ELF-1 (cell line): ENCODE data around the gene COL6A2.
"Not testable (repeated sequence)": the region's sequence is repeated elsewhere in the genome, so short reads cannot be mapped to it uniquely, and the experiment has no call there.

ENCODE experiments used
- DNase-seq: peaks from one replicate; pipeline ENCODE4 v3.0.0-alpha.2; 2016; ENCODE audit warnings: low read depth, low spot score

COL6A2 gene

DNA sequence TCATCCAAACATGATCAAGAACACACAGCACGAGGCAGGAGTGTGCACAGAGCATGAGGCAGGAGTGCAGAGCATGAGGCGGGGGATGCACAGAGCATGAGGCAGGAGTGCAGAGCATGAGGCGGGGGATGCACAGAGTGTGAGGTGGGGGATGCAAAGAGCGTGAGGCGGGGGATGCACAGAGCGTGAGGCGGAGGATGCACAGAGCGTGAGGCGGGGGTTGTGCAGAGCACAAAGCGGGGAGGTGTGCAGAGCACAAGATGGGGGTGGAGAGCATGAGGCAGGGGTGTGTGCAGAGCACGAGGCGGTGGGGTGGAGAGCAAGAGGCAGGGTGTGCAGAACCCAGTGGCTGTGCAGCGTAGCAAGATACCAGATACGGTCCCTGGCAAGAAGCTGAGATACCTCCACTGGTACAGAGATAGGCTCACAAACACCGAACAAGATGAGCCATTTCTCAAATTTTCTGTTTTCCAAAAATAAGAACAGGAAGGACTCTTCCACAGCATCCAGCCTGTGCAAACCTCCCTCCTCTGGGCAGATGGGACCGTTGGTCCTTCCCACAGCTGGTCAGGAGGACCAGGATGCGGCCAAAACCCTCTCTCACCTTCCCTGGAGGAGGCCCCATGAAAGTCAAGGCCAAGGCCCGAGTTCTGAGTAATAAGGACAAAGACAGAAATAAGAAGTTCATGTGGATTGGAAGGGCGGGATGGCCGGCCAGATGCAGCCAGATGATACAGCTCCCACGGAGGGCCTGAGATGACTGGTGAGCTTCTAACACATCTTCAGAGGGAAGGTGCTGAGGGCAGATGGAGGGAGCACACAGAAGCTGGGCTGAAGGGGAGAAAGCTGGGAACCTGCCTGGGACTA, 74.3 kb downstream of the COL6A2 start:
- DNase-seq = no peak

DNA sequence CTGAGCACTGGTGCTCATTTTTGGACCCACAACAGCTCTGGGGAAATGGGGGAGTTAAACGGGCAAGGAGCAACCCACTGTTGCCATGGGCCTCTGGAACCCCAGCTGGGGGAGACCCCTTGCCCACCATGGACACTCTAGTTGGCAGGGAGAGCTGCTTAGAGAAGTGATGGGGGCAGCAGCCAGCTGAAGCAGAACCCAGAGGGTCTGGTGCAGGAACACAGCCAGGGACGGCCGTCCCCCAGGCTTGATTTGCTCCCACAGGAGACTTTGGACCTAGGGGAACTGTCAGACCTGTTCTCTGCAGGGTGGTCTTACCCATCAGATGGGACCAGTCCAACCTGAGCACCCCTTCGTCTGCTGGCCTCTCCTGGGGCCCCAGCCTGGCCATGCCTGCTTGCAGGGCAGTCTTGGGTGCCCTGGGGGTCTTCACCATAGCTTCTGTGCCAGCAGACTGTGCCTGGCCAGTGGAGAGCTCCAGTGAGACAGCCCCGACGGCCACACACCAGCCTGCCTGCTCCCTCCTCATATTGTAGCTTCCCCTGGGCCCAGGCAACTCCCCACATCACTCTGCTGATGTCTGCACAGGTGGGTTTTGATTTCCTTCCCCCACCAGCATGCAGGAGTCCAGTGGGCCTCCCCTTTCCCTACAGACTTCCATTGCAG, 75.1 kb downstream of the COL6A2 start:
- DNase-seq = no peak

DNA sequence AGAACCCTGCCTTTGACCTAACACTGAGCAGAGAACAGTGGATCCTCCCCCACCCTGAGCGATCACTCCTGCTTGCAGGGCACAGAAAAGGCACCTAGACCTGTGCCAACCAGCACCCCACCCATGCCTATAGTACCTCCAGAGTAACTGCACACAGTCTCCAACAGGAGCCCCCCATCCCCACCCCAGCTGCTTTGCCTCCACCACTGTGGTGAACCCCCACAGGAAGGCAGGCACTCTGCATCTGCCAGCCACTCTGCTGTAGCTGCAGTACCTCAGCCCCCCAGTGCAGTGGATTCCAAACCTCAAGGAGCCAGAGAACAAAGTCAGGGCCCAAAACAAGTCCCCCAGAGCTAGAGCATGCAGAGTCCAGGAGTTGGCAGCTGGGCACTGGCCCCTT, 75.7 kb downstream of the COL6A2 start:
- no peak for DNase-seq

- not testable (repeated sequence) for DNase-seq
Measured at GRCh38 chr21:46176443-46177129, 78.7 kb downstream of the COL6A2 start.

- DNase-seq = no peak
Measured at GRCh38 chr21:46178961-46179360, 81.0 kb downstream of the COL6A2 start.
